Caco-2 (cell line): ENCODE measurements around the gene TAGLN2. TPM values are rescaled to one million over a fixed set of nuclear protein-coding genes. Genes with fewer than 3 reads are reported as not detected.

Experiments used
- BruUV-seq: library from RNA; stranded (reverse); fragments of 400-500 nt; replicated peaks from 2 replicates; lab custom pipeline; 2021; lab: Mats Ljungman, UMichigan
- CTCF ChIA-PET: fragments of 300-600 bp; sonication (Branson Sonifier 250); formaldehyde crosslinking; loops from one replicate; lab custom pipeline; 2022; ENCODE audit warnings: antibody characterized with exemption; lab: Charles Lee
- POLR2A ChIA-PET: fragments of 300-600 bp; sonication (Branson Sonifier 250); formaldehyde crosslinking; loops from one replicate; lab custom pipeline; 2022; ENCODE audit warnings: antibody characterized with exemption; lab: Charles Lee
- DNase-seq, 2 experiments: peaks; one replicate each; pipeline versions ENCODE4 v3.0.0 to v3.0.0-alpha.2; 2020 to 2022
- H3K27me3 ChIP-seq: replicated peaks from 2 replicates; pipeline ENCODE4 v1.6.0; 2011; ENCODE audit warnings: low read length; ENCODE audit not compliant: control insufficient read depth, insufficient read depth
- H3K36me3 ChIP-seq: 2 replicates; pipeline ENCODE4 v1.5.1; 2011; ENCODE audit warnings: low read length; ENCODE audit not compliant: control insufficient read depth, insufficient read depth
- H3K4me1 ChIP-seq: fragments of 250-450 bp; sonication (Bioruptor Pico); 2 replicates; pipeline ENCODE4 v1.5.1; 2020; ENCODE audit warnings: mild to moderate bottlenecking
- H3K4me3 ChIP-seq: 2 replicates; pipeline ENCODE4 v1.5.1; 2011; ENCODE audit warnings: low read depth, mild to moderate bottlenecking, control low read depth, low read length
- H3K9me3 ChIP-seq: fragments of 250-450 bp; sonication (Bioruptor Pico); 2 replicates; pipeline ENCODE4 v1.5.1; 2020; ENCODE audit warnings: mild to moderate bottlenecking, moderate library complexity
- H3K27ac Mint-ChIP-seq: one replicate; pipeline ENCODE4 v1.8.0; 2022; ENCODE audit warnings: mixed read lengths; ENCODE audit not compliant: unreplicated experiment
- H3K27me3 Mint-ChIP-seq: one replicate; pipeline ENCODE4 v1.8.0; 2022; ENCODE audit warnings: mixed read lengths; ENCODE audit not compliant: insufficient read depth, unreplicated experiment
- H3K36me3 Mint-ChIP-seq: one replicate; pipeline ENCODE4 v1.8.0; 2022; ENCODE audit warnings: mild to moderate bottlenecking, mixed read lengths; ENCODE audit not compliant: insufficient read depth, unreplicated experiment
- H3K4me1 Mint-ChIP-seq: one replicate; pipeline ENCODE4 v1.8.0; 2022; ENCODE audit warnings: low read depth, mixed read lengths; ENCODE audit not compliant: unreplicated experiment
- H3K4me3 Mint-ChIP-seq: one replicate; pipeline ENCODE4 v1.8.0; 2022; ENCODE audit warnings: mild to moderate bottlenecking, moderate library complexity, mixed read lengths; ENCODE audit not compliant: unreplicated experiment
- H3K9me3 Mint-ChIP-seq: one replicate; pipeline ENCODE4 v1.8.0; 2022; ENCODE audit warnings: mixed read lengths; ENCODE audit not compliant: unreplicated experiment
- CTCF ChIP-seq, 2 experiments: fragments of 200-600 bp in 1 of 2; IDR thresholded peaks; 1 replicate in 1 of 2; 2 replicates in 1 of 2; pipeline versions ENCODE4 v1.5.1 to v1.8.0; 2011 to 2022; ENCODE audit warnings: antibody characterized with exemption in 1 of 2, control low read depth in 1 of 2, inconsistent platforms in 1 of 2, low read depth in 1 of 2, low read length in 1 of 2, mild to moderate bottlenecking in 1 of 2, moderate library complexity in 1 of 2; ENCODE audit not compliant: insufficient read depth in 1 of 2, severe bottlenecking in 1 of 2, unreplicated experiment in 1 of 2
- intact Hi-C: fragments of 100-400 bp; cut with micrococcal nuclease; formaldehyde crosslinking; loops from one replicate; pipeline ENCODE4 v1.10.0; 2022; ENCODE audit not compliant: unreplicated experiment
- total RNA-seq: library from RNA; stranded (reverse); gene quantifications from 2 replicates; pipeline ENCODE4 v1.2.3, GENCODE V29; 2022

The TAGLN2 gene
- total RNA-seq, 1 experiment from 2014 or later = 531 TPM

GRCh38 chr1:159949123-159949522 lies 23.8 kb upstream of the TAGLN2 start:
- no peak for DNase-seq
- peak overlapping the region; percentile 30 for H3K27ac Mint-ChIP-seq
- Histone ChIP-seq H3K36me3 (no peaks in the 10 kb centered on the region), H3K27me3 (no peaks in the 10 kb centered on the region), H3K4me1 (peaks cover 62% of the 10 kb centered on the region), H3K9me3 (no peaks in the 10 kb centered on the region), H3K4me3 (no peak overlapping the region)
- ChIA-PET POLR2A (no interaction called here), CTCF (interaction anchor here (1.3 to 1.5 kb wide), 2 partner anchors 17 to 59 kb away, joined by 3 to 5 read pairs; no protein-coding TSS in a partner anchor)
- intact Hi-C loops = no loop called here
- no peaks in the 10 kb centered on the region for H3K36me3 Mint-ChIP-seq
- peaks cover 61% of the 10 kb centered on the region for H3K4me1 Mint-ChIP-seq
- H3K4me3 Mint-ChIP-seq = no peak overlapping the region
- TF ChIP-seq CTCF (IDR thresholded peaks at IDR 0.05; ENCODE audit: insufficient read depth in 1 of 2, low read depth in 1 of 2, low read length in 1 of 2, severe bottlenecking in 1 of 2, unreplicated experiment in 1 of 2) = no peak
- no TSS peak for BruUV-seq
- H3K27me3 Mint-ChIP-seq = no peaks in the 10 kb centered on the region
- H3K9me3 Mint-ChIP-seq = no peaks in the 10 kb centered on the region

- POLR2A ChIA-PET = no interaction called here
- Mint-ChIP-seq H3K4me3 (no peak overlapping the region), H3K27ac (peak overlapping the region; percentile 9)
These were observed 22.6 kb upstream of the TAGLN2 start for GRCh38 chr1:159947942-159948341.

More at GRCh38 chr1:159947942-159948341, 22.6 kb upstream of the TAGLN2 start:
- peaks cover 54% of the 10 kb centered on the region for H3K4me1 Mint-ChIP-seq
- no peak for TF ChIP-seq CTCF (IDR thresholded peaks at IDR 0.05; ENCODE audit: insufficient read depth in 1 of 2, low read depth in 1 of 2, low read length in 1 of 2, severe bottlenecking in 1 of 2, unreplicated experiment in 1 of 2)
- H3K36me3 Mint-ChIP-seq = no peaks in the 10 kb centered on the region
- Histone ChIP-seq H3K4me3 (no peak overlapping the region), H3K36me3 (no peaks in the 10 kb centered on the region), H3K27me3 (no peaks in the 10 kb centered on the region), H3K4me1 (peaks cover 62% of the 10 kb centered on the region), H3K9me3 (no peaks in the 10 kb centered on the region)
- DNase-seq = no peak
- no peaks in the 10 kb centered on the region for H3K9me3 Mint-ChIP-seq
- intact Hi-C loops = no loop called here
- H3K27me3 Mint-ChIP-seq = no peaks in the 10 kb centered on the region
- no TSS peak for BruUV-seq
- CTCF ChIA-PET = no interaction called here
